ENCODE data around the gene SBNO1.

Gene SBNO1

GRCh38 chr12:123399255-123399617 lies 34.6 kb upstream of the SBNO1 start:
- TF ChIP-seq TAF1 (IDR thresholded peaks at IDR 0.05; ENCODE audit: borderline replicate concordance, insufficient read depth, low read length), result no peak
- TF ChIP-seq POLR2AphosphoS5 (IDR thresholded peaks at IDR 0.05; ENCODE audit: low read depth, low read length), result no peak
- TF ChIP-seq FOXP2 (optimal IDR thresholded peaks at IDR 0.05; ENCODE audit: borderline replicate concordance, extremely low read depth, extremely low read length, insufficient read depth), result no peak
- TF ChIP-seq SIN3A (IDR thresholded peaks at IDR 0.05; ENCODE audit: borderline replicate concordance, insufficient read depth, low read length), result no peak
- no peak for TF ChIP-seq REST (IDR thresholded peaks at IDR 0.05; ENCODE audit: insufficient read depth in 1 of 2, low read depth in 2 of 2, low read length in 2 of 2)

DNA sequence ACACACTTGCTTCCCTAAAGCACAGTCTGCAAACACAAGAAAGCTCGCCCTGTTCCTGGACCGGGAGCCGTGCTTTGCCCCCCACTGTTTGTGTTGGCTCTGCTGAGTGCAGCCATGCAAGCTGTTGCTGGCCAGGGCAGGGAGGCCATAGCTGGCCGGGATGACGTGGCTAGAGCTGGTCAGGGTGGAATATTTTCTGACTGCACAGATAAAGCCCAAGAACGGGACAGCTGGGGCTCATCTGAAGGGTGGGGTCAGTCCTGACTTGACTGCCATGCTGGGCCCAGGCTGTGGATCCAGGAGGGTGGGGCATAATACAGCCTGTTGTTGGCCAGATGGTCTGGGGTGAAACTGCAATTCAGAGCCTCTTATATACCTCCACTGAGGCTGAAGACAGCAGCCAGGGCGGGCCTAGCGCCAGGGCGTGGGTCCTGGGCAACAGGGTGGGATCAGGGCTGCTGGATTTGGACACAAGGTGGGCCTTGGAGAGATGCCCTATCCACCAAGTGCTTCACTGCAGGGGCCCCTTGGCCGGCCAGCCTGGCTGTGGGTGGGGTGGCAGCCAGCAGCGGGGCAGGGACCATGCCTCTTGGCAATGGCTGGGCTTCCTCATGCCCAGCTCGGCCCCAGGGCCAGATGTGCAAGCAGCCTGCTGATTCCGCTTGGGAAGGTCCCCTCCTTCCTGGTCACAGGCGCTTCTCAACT lies 34.1 kb upstream of the SBNO1 start:
- TF ChIP-seq FOXP2 (optimal IDR thresholded peaks at IDR 0.05; ENCODE audit: borderline replicate concordance, extremely low read depth, extremely low read length, insufficient read depth) (no peak), SIN3A (IDR thresholded peaks at IDR 0.05; ENCODE audit: borderline replicate concordance, insufficient read depth, low read length) (no peak), REST (IDR thresholded peaks at IDR 0.05; ENCODE audit: insufficient read depth in 1 of 2, low read depth in 2 of 2, low read length in 2 of 2) (no peak), POLR2AphosphoS5 (IDR thresholded peaks at IDR 0.05; ENCODE audit: low read depth, low read length) (no peak)

- TF ChIP-seq SIN3A (IDR thresholded peaks at IDR 0.05; ENCODE audit: borderline replicate concordance, insufficient read depth, low read length) (no peak), REST (IDR thresholded peaks at IDR 0.05; ENCODE audit: insufficient read depth in 1 of 2, low read depth in 2 of 2, low read length in 2 of 2) (no peak), POLR2AphosphoS5 (IDR thresholded peaks at IDR 0.05; ENCODE audit: low read depth, low read length) (no peak), FOXP2 (optimal IDR thresholded peaks at IDR 0.05; ENCODE audit: borderline replicate concordance, extremely low read depth, extremely low read length, insufficient read depth) (no peak), TAF1 (IDR thresholded peaks at IDR 0.05; ENCODE audit: borderline replicate concordance, insufficient read depth, low read length) (no peak)
Measured at GRCh38 chr12:123398177-123398549, 33.5 kb upstream of the SBNO1 start.

DNA sequence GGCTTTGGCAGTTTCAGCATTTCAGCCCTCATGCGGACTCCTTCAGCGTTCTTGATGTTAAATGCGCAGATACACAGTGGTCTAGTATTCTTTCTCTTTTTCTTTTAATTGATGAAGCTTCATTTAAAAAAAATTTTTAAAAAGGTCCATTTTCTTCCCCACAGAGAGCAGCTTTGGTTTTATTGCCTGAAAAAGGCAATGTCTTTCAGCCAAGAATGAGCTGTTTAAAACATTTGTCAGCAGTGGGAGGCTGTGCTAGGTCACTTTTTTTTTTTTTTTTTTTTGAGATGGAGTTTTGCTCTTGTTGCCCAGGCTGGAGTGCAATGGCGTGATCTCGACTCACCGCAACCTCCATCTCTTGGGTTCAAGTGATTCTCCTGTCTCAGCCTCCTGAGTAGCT lies 32.8 kb upstream of the SBNO1 start:
- TF ChIP-seq REST (IDR thresholded peaks at IDR 0.05; ENCODE audit: insufficient read depth in 1 of 2, low read depth in 2 of 2, low read length in 2 of 2) (no peak), SIN3A (IDR thresholded peaks at IDR 0.05; ENCODE audit: borderline replicate concordance, insufficient read depth, low read length) (no peak), FOXP2 (optimal IDR thresholded peaks at IDR 0.05; ENCODE audit: borderline replicate concordance, extremely low read depth, extremely low read length, insufficient read depth) (no peak), POLR2AphosphoS5 (IDR thresholded peaks at IDR 0.05; ENCODE audit: low read depth, low read length) (no peak), TAF1 (IDR thresholded peaks at IDR 0.05; ENCODE audit: borderline replicate concordance, insufficient read depth, low read length) (no peak)

DNA sequence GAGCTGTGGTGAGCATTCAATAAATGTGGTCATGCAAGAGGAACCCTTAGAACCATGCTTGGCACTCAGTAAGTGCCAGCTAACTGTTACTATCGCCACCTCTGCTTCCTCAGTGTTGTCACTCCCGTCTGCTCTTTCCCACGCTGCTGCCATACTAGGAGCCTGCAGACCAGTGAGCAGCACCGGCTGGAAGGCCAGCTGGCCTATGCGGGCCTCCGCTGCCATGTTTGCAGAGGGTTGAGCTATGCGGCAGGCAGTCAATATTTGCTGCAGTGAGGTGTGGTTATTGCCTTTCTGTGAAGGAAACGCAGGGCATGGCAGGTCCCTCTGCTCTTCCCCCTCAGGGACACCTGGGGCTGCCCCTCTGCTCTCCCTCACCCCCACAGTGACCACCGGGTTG lies 32.3 kb upstream of the SBNO1 start:
- TF ChIP-seq FOXP2 (optimal IDR thresholded peaks at IDR 0.05; ENCODE audit: borderline replicate concordance, extremely low read depth, extremely low read length, insufficient read depth), result no peak
- TF ChIP-seq POLR2AphosphoS5 (IDR thresholded peaks at IDR 0.05; ENCODE audit: low read depth, low read length), result no peak
- TF ChIP-seq REST (IDR thresholded peaks at IDR 0.05; ENCODE audit: insufficient read depth in 1 of 2, low read depth in 2 of 2, low read length in 2 of 2), result no peak
- TF ChIP-seq SIN3A (IDR thresholded peaks at IDR 0.05; ENCODE audit: borderline replicate concordance, insufficient read depth, low read length), result no peak
- TF ChIP-seq TAF1 (IDR thresholded peaks at IDR 0.05; ENCODE audit: borderline replicate concordance, insufficient read depth, low read length), result no peak
